Activated CD8-positive, alpha-beta T cell treated with anti-CD3 and anti-CD28 coated beads, Interleukin-2, amount 10 ng/mL, durations not matched to agents 7 days and 5 days (primary cell): Measurements from ENCODE around the gene MAPK9. TPM values are rescaled to one million over a fixed set of nuclear protein-coding genes. Genes with fewer than 3 reads are reported as not detected.
"Not testable (repeated sequence)": the region's sequence is repeated elsewhere in the genome, so short reads cannot be mapped to it uniquely, and the experiment has no call there.

ENCODE experiments used
- ATAC-seq: fragments of 150-1000 bp; cut with Tn5 transposase; one replicate; pipeline ENCODE4 v1.10.0; 2021; ENCODE audit warnings: moderate library complexity
- CTCF ChIA-PET: fragments of 350-600 bp; sonication (Branson Sonifier 250); formaldehyde crosslinking; loops from one replicate; lab custom pipeline; 2021; ENCODE audit warnings: antibody characterized with exemption; lab: Charles Lee
- POLR2A ChIA-PET: fragments of 350-600 bp; sonication (Branson Sonifier 250); formaldehyde crosslinking; loops from one replicate; lab custom pipeline; 2021; ENCODE audit warnings: antibody characterized with exemption; lab: Charles Lee
- DNase-seq: peaks from one replicate; pipeline ENCODE4 v3.0.0-alpha.2; 2020
- H3K27ac Mint-ChIP-seq: one replicate; pipeline ENCODE4 v1.8.0; 2021; ENCODE audit warnings: mild to moderate bottlenecking, mixed read lengths
- H3K27me3 Mint-ChIP-seq: one replicate; pipeline ENCODE4 v1.8.0; 2021; ENCODE audit warnings: low read depth, mixed read lengths
- H3K36me3 Mint-ChIP-seq: one replicate; pipeline ENCODE4 v1.8.0; 2021; ENCODE audit warnings: low read depth, mixed read lengths
- H3K4me1 Mint-ChIP-seq: one replicate; pipeline ENCODE4 v1.8.0; 2021; ENCODE audit warnings: low read depth, mixed read lengths
- H3K4me3 Mint-ChIP-seq: one replicate; pipeline ENCODE4 v1.8.0; 2021; ENCODE audit warnings: mild to moderate bottlenecking, mixed read lengths
- H3K9me3 Mint-ChIP-seq: one replicate; pipeline ENCODE4 v1.8.0; 2022; ENCODE audit warnings: mixed read lengths; ENCODE audit not compliant: insufficient read depth
- total RNA-seq, 2 experiments: library from RNA; stranded (reverse); gene quantifications; one replicate each; pipeline ENCODE4 v1.2.3, GENCODE V29; 2021

The MAPK9 gene
- total RNA-seq, 2 experiments from 2014 or later = 42.6 to 44.6 TPM

DNA sequence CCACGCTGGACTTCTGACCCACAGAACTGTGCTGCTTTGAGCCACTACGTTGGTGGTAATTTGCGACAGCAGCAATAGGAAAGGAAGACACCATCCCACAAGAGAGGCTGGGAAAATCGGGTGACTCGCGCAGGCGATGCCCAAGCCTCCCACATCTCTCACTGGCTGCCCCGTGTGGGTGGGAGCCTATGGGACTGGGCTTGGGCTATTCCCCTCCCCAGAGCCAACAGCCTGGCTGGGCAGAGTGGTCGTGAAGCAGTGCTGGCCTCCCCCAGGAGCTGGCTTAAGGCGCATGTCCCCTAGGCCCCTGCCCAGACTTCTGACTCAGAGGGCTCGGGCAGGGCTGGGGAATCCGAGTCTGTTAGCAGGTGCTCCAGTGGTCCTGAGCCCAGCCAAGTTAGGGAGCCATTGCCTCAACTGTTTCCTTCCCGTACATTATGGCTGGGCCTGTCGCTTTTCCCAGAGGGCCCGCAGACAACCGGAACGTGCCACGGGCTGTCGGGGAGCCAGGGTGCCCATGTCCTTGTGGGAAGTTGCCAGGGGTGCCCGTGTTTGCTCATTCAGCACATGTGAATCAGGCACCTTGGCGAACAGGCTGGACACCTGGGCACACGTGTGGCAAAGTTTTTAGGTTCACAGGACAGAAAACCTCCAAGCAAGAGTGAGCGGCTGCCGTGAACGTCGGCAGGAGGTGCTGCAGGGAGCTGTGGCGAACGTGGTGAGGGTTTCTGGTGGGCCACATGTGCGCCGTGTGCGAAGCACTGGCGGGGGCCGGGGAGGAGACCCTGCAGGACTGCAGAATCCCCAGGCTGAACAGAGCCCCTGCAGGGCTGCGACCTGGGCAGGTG lies 75.9 kb downstream of the MAPK9 start:
- H3K27me3 Mint-ChIP-seq = peaks cover 3% of the 10 kb centered on the region
- no peaks in the 10 kb centered on the region for H3K36me3 Mint-ChIP-seq
- ChIA-PET CTCF (no interaction called here), POLR2A (no interaction called here)
- DNase-seq (no peak), ATAC-seq (no peak)
- H3K4me3 Mint-ChIP-seq = no peak overlapping the region
- no peak overlapping the region for H3K27ac Mint-ChIP-seq
- peaks cover 9% of the 10 kb centered on the region for H3K9me3 Mint-ChIP-seq
- no peaks in the 10 kb centered on the region for H3K4me1 Mint-ChIP-seq

DNA sequence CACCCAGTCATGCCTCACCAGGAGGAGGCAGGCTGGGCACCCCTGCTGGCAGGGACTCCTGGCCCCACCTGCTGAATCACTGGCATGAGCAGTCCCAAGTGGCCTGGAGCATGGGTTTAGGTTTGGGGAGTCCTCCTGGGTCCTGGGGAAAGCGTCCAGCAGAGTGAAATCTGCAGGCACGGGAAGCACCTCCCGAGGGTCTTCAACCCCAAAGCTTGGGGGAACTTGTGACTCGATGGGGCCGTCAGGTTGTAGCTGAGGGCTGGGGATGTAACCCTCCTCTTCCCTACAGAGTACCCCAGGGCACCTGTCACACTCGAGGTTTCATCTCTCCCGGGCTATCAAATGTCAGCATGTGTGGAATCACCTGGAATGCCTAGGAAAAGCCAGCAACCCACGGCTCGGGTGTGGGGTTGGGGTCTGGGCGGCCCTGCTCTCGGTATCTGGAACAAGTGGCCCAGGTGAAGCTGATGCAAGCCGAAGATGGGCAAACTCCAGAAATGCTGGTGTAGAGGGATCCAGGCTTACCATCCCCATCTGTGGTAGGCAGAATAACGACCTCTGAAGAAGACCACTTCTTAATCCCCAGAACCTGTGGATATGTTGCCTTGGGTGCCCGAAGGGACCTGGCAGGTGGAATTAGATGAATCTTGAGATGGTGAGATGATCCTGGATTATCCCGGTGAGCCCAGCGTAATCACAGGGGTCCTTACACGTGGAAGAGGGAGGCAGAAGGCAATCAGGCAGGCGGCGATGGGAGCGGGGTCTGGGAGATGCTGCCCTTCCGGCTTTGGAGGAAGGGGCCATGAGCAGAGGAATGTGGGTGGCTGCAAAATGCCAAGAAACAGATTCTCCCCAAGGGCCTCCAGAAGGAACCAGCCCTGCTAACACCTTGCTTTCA lies 76.8 kb downstream of the MAPK9 start:
- H3K4me1 Mint-ChIP-seq = no peaks in the 10 kb centered on the region
- CTCF ChIA-PET = no interaction called here
- H3K27me3 Mint-ChIP-seq = peaks cover 3% of the 10 kb centered on the region
- ATAC-seq (no peak), DNase-seq (no peak)
- H3K27ac Mint-ChIP-seq = no peak overlapping the region
- H3K9me3 Mint-ChIP-seq = peaks cover 7% of the 10 kb centered on the region
- H3K36me3 Mint-ChIP-seq = no peaks in the 10 kb centered on the region
- POLR2A ChIA-PET = no interaction called here
- H3K4me3 Mint-ChIP-seq = no peak overlapping the region

DNA sequence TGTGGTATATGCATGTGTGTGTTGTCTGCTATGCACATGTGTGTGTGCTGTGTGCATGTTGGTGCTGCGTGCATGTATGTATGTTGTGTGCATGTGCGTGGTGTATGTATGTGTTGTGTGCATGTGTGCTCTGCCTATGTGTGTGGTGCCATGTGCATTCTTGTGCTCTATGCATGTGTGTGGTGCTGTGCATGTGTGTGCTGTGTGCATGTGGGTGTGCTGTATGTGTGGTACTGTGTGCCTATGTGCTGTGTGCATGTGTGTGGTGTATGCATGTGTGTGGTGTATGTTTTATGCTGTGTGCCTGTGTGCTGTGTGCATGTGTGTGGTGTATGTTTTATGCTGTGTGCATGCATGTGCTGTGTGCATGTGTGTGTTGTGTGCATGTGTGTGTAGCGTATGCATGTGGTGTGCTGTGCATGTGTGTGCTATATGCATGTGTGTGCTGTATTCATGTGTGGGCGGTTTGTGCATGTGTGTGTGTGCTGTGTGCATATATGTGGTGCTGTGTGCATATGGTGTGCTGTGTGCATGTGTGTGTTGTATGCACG lies 78.2 kb downstream of the MAPK9 start:
- Mint-ChIP-seq H3K27ac (no peak overlapping the region), H3K27me3 (peaks cover 3% of the 10 kb centered on the region), H3K4me1 (peaks cover 2% of the 10 kb centered on the region), H3K4me3 (no peak overlapping the region), H3K36me3 (no peaks in the 10 kb centered on the region), H3K9me3 (peaks cover 3% of the 10 kb centered on the region)
- DNase-seq (no peak), ATAC-seq (no peak)
- ChIA-PET POLR2A (no interaction called here), CTCF (no interaction called here)

DNA sequence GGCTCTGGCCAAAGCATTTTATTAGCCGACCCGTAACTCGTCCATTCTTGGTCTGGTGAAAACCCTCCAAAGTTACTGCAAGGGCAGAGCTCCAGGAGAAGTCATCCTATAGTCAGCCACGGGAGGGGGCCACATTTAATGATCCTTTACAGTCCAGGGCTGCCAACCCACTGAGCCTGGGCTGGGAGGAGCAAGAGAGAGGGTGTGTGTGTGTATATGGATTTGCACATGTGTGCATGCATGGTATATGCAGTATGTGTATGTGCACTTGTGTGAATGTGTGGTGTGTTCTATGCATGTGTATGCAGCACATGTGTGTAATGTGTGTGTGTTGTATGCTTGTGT lies 78.7 kb downstream of the MAPK9 start:
- ATAC-seq (no peak), DNase-seq (no peak)
- POLR2A ChIA-PET = no interaction called here
- H3K9me3 Mint-ChIP-seq = peaks cover 3% of the 10 kb centered on the region
- CTCF ChIA-PET = no interaction called here
- H3K4me1 Mint-ChIP-seq = peaks cover 5% of the 10 kb centered on the region
- H3K27me3 Mint-ChIP-seq = peaks cover 6% of the 10 kb centered on the region
- no peak overlapping the region for H3K27ac Mint-ChIP-seq
- no peak overlapping the region for H3K4me3 Mint-ChIP-seq
- no peaks in the 10 kb centered on the region for H3K36me3 Mint-ChIP-seq

DNA sequence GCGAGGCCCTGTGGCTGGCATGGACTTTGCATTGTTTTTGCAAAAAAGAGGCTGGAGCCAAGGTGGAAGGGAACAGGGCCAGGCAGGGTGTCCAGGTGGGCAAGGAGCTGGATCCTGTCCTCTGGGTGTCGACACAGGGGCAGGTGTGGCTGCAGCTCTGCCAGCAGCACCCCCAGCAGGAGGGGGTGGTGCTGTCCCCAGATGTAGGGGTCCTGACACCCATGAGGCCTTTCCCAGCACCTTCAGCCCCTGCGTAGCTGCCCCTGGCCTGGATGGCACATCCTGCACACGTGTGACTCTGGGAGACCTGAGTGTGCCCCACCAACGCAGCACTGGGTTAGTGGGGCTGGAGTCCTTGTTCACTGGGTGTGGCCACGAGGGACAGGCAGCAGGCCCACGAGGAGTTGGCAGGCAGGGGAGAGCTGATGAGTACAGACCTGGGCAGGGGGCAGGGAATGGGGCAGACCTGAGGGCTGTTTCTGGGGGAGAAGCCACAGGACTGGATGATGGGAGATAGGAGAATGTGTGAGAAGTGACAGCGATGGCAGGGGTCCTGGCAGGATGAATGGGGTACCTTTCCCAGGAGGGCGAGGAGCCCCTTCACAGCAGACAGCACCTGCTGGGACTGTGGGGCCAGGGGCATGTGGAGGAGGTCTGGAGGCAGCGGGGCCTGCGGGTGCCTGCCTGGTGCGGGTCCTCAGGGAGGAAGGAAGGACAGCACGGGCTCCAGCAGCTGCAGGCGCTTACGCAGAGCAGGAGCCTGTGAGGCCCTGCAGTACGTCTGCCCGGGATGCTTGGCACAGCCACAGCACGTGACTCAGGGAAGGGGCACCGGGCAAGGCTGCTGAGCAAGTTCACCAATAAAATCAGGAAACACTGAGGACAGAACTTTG lies 79.3 kb downstream of the MAPK9 start:
- H3K36me3 Mint-ChIP-seq = no peaks in the 10 kb centered on the region
- no peak overlapping the region for H3K27ac Mint-ChIP-seq
- DNase-seq (no peak), ATAC-seq (no peak)
- H3K27me3 Mint-ChIP-seq = peaks cover 11% of the 10 kb centered on the region
- CTCF ChIA-PET = no interaction called here
- no peak overlapping the region for H3K4me3 Mint-ChIP-seq
- peaks cover 7% of the 10 kb centered on the region for H3K4me1 Mint-ChIP-seq
- POLR2A ChIA-PET = no interaction called here
- peaks cover 3% of the 10 kb centered on the region for H3K9me3 Mint-ChIP-seq

DNA sequence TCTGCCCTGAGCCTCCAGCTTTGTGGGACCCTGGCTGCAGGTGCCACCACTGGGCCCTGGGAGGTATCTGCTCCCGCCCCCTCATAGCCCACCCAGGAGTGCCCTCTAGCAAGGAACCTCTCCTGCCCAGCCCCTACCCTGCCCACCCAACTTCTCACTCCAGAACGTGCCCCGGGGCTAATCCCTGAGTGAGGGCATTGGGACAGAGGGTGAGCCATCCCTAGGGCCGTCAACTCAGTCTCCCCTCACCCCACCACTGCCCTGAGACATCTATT lies 80.2 kb downstream of the MAPK9 start:
- ChIA-PET POLR2A (no interaction called here), CTCF (no interaction called here)
- peaks cover 15% of the 10 kb centered on the region for H3K27me3 Mint-ChIP-seq
- H3K36me3 Mint-ChIP-seq = no peaks in the 10 kb centered on the region
- peaks cover 7% of the 10 kb centered on the region for H3K4me1 Mint-ChIP-seq
- DNase-seq (no peak), ATAC-seq (no peak)
- no peak overlapping the region for H3K27ac Mint-ChIP-seq
- no peak overlapping the region for H3K4me3 Mint-ChIP-seq
- peaks cover 3% of the 10 kb centered on the region for H3K9me3 Mint-ChIP-seq

DNA sequence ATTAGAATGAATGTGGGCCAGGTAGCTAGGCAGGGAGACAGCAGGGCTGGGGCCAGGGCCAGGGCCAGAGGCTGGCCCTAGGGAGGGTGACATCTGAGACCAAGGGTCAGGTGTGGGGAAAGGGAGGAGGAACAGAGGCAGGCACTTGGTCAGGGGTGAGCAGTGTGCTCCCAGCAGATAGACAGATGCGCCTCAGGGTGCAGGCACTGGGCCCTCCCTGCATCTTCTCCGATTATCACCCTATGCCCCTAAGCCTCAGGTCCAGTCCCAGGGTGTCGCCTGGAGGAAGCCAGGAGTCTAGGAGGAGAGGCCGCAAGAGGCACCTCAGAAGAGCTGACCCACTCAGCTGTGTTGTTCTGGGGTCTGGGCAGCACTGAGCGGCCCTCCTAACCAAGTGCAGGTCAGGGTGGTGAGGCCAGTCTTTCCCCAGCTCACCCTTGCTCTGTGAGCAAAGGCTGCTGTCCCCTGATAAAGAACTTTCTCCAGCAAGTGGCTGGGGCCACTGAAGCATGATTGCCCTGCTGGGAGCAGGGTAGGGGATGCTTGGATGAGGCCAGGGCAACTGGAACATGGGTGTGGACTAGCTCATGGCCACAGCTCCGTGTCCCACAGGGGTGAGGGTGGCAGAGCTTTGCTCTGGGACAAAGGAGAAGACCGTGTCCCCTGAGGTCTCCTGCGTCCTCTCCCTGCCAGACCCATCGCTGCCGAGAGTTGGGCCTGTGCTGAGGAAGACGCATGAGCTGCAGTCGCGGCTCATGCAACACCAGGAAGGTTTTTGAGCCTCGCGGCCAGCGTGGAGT lies 80.7 kb downstream of the MAPK9 start:
- peaks cover 3% of the 10 kb centered on the region for H3K9me3 Mint-ChIP-seq
- no peak overlapping the region for H3K4me3 Mint-ChIP-seq
- CTCF ChIA-PET = no interaction called here
- peaks cover 7% of the 10 kb centered on the region for H3K4me1 Mint-ChIP-seq
- H3K27me3 Mint-ChIP-seq = peaks cover 17% of the 10 kb centered on the region
- ATAC-seq (no peak), DNase-seq (no peak)
- H3K36me3 Mint-ChIP-seq = no peaks in the 10 kb centered on the region
- H3K27ac Mint-ChIP-seq = no peak overlapping the region
- POLR2A ChIA-PET = no interaction called here

DNA sequence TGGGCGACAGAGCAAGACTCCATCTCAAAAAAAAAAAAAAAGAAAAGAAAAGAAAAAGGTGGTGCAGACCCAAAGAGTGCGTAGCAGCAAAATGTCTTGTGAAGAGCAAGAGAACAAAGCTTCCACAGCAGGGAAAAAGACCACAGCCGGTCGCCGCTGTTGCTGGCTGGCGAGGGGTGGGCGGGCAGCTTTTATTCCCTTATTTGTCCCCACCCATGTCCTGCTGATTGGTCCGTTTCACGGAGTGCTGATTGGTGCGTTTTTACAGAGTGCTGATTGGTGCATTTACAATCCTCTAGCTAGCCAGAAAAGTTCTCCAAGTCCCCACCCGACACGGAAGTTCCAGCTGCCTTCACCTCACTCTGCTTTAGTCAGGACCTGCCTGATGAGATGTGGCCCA lies 81.8 kb downstream of the MAPK9 start:
- H3K4me1 Mint-ChIP-seq, POLR2A ChIA-PET, H3K36me3 Mint-ChIP-seq: not testable (repeated sequence)

DNA sequence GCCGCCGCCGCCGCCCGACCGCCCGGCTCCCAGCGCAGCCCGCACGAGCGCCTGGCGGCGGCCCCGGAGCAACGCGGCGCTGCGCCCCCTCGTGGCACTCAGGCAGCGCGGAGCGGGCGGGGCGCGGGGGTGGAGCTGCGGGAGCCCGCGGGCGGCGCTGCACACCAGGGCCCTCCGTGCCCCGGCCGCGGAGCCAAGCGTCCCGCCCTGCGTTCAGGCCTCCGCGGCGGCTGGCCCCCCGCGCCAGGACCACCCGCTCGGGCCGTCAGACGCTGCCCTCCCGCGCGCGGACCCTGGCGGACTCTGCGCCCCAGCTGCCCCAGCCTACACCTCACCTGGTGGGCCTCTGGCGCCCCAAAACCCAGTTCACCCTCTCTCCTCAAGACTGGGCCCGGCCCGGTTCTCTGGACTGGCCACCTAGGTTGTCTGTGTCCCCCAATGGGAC lies 82.7 kb downstream of the MAPK9 start, which contains the start of gene RASGEF1C:
Gene RASGEF1C, minus strand, starts transcription at position 75 of the 445 bp plus-strand sequence. CDS start 71,159 bp downstream, outside the sequence.
- ChIA-PET POLR2A (no interaction called here), CTCF (interaction anchor here (0.6 to 2.4 kb wide), 8 partner anchors 38 to 765 kb away, joined by 3 to 9 read pairs (median 4); no protein-coding TSS in a partner anchor)
- H3K4me1 Mint-ChIP-seq = peaks cover 7% of the 10 kb centered on the region
- no peaks in the 10 kb centered on the region for H3K36me3 Mint-ChIP-seq
- ATAC-seq (peak; percentile 98), DNase-seq (peak; percentile 71)
- no peaks in the 10 kb centered on the region for H3K9me3 Mint-ChIP-seq
- peak within 1 kb of the TSS; percentile 34 for H3K4me3 Mint-ChIP-seq
- peaks cover 17% of the 10 kb centered on the region for H3K27me3 Mint-ChIP-seq
- H3K27ac Mint-ChIP-seq = no peak within 1 kb of the TSS

More for the DNA sequence above, 81.8 kb downstream of the MAPK9 start:
- DNase-seq, H3K4me3 Mint-ChIP-seq, H3K27ac Mint-ChIP-seq, H3K9me3 Mint-ChIP-seq, ATAC-seq: not testable (repeated sequence)
- CTCF ChIA-PET = interaction anchor here (1.1 to 2.4 kb wide), 3 partner anchors 83 to 105 kb away, joined by 3 to 9 read pairs (median 4); no protein-coding TSS in a partner anchor
- H3K27me3 Mint-ChIP-seq = peaks cover 17% of the 10 kb centered on the region

DNA sequence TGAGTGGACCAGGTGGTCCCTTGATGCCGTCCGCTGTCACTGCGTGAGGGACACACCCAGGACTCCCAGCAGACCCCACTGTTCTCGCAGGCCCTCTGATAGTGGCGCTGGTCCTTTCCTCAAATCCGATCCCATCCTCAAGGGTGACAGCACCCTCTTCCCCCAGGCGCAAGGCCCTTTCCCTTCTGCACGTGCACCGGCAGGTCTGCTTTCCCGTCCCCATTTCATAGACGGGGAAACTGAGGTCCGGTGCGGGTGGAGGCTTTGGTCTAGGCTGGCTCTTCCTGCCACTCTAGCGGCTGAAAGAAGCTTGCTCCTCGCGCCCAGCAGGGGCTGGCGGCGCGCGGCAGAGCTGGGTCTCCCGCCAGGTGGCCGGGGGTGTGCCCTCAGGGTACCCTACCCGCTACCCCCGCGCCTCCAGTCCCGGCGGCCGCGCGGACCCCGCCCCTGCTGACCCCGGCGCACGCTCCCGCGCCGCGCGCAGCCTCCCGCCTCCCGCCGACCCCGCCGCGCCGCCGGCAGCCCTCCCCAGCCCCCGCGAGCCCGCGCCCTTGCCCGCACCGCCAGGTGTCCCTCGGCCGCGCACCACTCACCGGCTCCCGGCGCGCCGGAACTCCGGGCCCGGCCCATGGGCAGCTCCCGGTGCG lies 83.3 kb downstream of the MAPK9 start:
- CTCF ChIA-PET = interaction anchor here (0.6 to 2.4 kb wide), 6 partner anchors 64 to 765 kb away, joined by 3 to 9 read pairs (median 3); no protein-coding TSS in a partner anchor
- DNase-seq = no peak
- peaks cover 7% of the 10 kb centered on the region for H3K4me1 Mint-ChIP-seq
- no peaks in the 10 kb centered on the region for H3K9me3 Mint-ChIP-seq
- POLR2A ChIA-PET = no interaction called here
- H3K4me3 Mint-ChIP-seq = peak overlapping the region; percentile 34
- ATAC-seq = peak; percentile 51
- H3K36me3 Mint-ChIP-seq = no peaks in the 10 kb centered on the region
- H3K27ac Mint-ChIP-seq = no peak overlapping the region
- H3K27me3 Mint-ChIP-seq = peaks cover 18% of the 10 kb centered on the region
